Tibial nerve (tissue), 3 donors: Measurements from ENCODE around the gene RCOR1.

Experiments used
- CTCF ChIP-seq, 5 experiments: fragments of 200-600 bp in 3 of 5; fragments of 450-650 bp in 2 of 5; sonication (generic) in 3 of 5; IDR thresholded peaks; one replicate each; pipeline ENCODE4 v1.5.1; 2016 to 2019; ENCODE audit warnings: antibody characterized with exemption in 5 of 5, mild to moderate bottlenecking in 3 of 5, moderate library complexity in 2 of 5
- POLR2A ChIP-seq, 2 donors: fragments of 450-650 bp; IDR thresholded peaks; one replicate each; pipeline ENCODE4 v1.6.1; 2017; ENCODE audit warnings: antibody characterized with exemption in 2 of 2, mild to moderate bottlenecking in 2 of 2, moderate library complexity in 2 of 2

GRCh38 chr14:102661614-102662013, 69.2 kb downstream of the RCOR1 start:
- no peak for TF ChIP-seq CTCF (IDR thresholded peaks at IDR 0.05)
- TF ChIP-seq POLR2A (IDR thresholded peaks at IDR 0.05): no peak
